PC-9 (cell line): ENCODE results near the gene SHC3. TPM values are rescaled to one million over a fixed set of nuclear protein-coding genes. Genes with fewer than 3 reads are reported as not detected.
"Not testable (repeated sequence)": the region's sequence is repeated elsewhere in the genome, so short reads cannot be mapped to it uniquely, and the experiment has no call there.

Experiments used
- BruUV-seq: library from RNA; stranded (reverse); fragments of 400-500 nt; replicated peaks from 2 replicates; lab custom pipeline; 2021; lab: Mats Ljungman, UMichigan
- CTCF ChIA-PET: fragments of 300-600 bp; sonication (Branson Sonifier 250); formaldehyde crosslinking; loops from one replicate; lab custom pipeline; 2022; ENCODE audit warnings: antibody characterized with exemption; lab: Charles Lee
- POLR2A ChIA-PET: fragments of 300-600 bp; sonication (Branson Sonifier 250); formaldehyde crosslinking; loops from one replicate; lab custom pipeline; 2022; ENCODE audit warnings: antibody characterized with exemption; ENCODE audit not compliant: unreplicated experiment; lab: Charles Lee
- DNase-seq, 2 experiments: peaks; one replicate each; pipeline versions ENCODE4 v3.0.0 to v3.0.0-alpha.2; 2015 to 2022; ENCODE audit warnings: mixed read lengths in 1 of 2
- H2AFZ ChIP-seq: fragments of 200-600 bp; sonication (generic); 2 replicates; pipeline ENCODE4 v1.8.1; 2017; ENCODE audit warnings: antibody characterized with exemption
- H3F3A ChIP-seq: fragments of 200-600 bp; sonication (generic); 2 replicates; pipeline ENCODE4 v1.8.1; 2017; ENCODE audit warnings: antibody characterized with exemption, mild to moderate bottlenecking, low read depth; ENCODE audit not compliant: insufficient read depth
- H3K27ac ChIP-seq: fragments of 200-600 bp; sonication (generic); 2 replicates; pipeline ENCODE4 v1.6.1; 2016; ENCODE audit warnings: mixed run types
- H3K27me3 ChIP-seq: fragments of 200-600 bp; sonication (generic); 2 replicates; pipeline ENCODE4 v1.6.1; 2016; ENCODE audit warnings: low read depth, mixed run types; ENCODE audit not compliant: insufficient read depth
- H3K36me3 ChIP-seq: fragments of 200-600 bp; sonication (generic); 2 replicates; pipeline ENCODE4 v1.6.1; 2016; ENCODE audit warnings: low read depth, mixed run types
- H3K4me1 ChIP-seq: fragments of 200-600 bp; sonication (generic); replicated peaks from 2 replicates; pipeline ENCODE4 v1.6.1; 2016; ENCODE audit warnings: mixed run types; ENCODE audit not compliant: insufficient read depth
- H3K4me2 ChIP-seq: fragments of 200-600 bp; sonication (generic); 2 replicates; pipeline ENCODE4 v1.6.1; 2017; ENCODE audit warnings: mixed run types
- H3K4me3 ChIP-seq: fragments of 200-600 bp; sonication (generic); 2 replicates; pipeline ENCODE4 v1.6.1; 2016; ENCODE audit warnings: mixed run types
- H3K79me2 ChIP-seq: fragments of 200-600 bp; sonication (generic); 2 replicates; pipeline ENCODE4 v1.6.1; 2017; ENCODE audit warnings: low read depth, mixed run types
- H3K9me2 ChIP-seq: fragments of 200-600 bp; sonication (generic); 2 replicates; pipeline ENCODE4 v1.8.1; 2017; ENCODE audit warnings: mild to moderate bottlenecking; ENCODE audit not compliant: insufficient read depth
- H3K9me3 ChIP-seq: fragments of 200-600 bp; sonication (generic); 2 replicates; pipeline ENCODE4 v1.8.1; 2016; ENCODE audit warnings: low read depth; ENCODE audit not compliant: insufficient read depth
- H4K20me1 ChIP-seq: fragments of 200-600 bp; sonication (generic); 2 replicates; pipeline ENCODE4 v1.8.1; 2017; ENCODE audit not compliant: insufficient read depth
- EZH2 ChIP-seq: fragments of 200-600 bp; sonication (generic); IDR thresholded peaks from 2 replicates; pipeline ENCODE4 v1.8.0; 2017; ENCODE audit warnings: antibody characterized with exemption, low read depth
- intact Hi-C: fragments of 100-400 bp; cut with micrococcal nuclease; formaldehyde crosslinking; loops from one replicate; pipeline ENCODE4 v1.10.0; 2022; ENCODE audit not compliant: unreplicated experiment
- total RNA-seq: library from RNA; stranded (reverse); gene quantifications from 2 replicates; pipeline ENCODE4 v1.2.3, GENCODE V29; 2021
- TF ChIP-seq, protein P1 (sequence below): fragments of 200-600 bp; sonication (generic); conservative IDR thresholded peaks from 2 replicates; pipeline ENCODE4 v1.6.1; 2017; ENCODE audit warnings: mixed run types, antibody characterized with exemption, mild to moderate bottlenecking, moderate library complexity

SHC3 gene
- total RNA-seq, 1 experiment from 2014 or later: 15.9 TPM

DNA sequence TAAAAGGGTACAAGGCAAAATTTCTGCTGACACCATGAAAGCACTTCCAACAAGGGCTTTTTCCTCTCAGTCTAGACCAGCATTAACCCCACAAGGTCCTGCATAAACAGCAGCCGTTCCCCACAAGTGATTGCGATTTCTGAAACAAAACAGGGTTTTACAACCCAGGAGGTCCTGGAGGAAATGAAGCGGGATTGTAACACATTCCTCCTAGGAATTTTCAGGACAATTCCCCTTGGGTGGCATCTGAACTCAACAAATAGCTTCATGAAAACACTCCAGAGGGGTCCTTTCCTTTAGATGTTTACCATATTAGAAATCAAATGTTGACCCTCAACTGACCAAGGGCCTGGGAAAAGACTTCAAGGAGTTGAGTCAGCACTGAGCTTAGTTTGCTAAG lies 36.7 kb upstream of the SHC3 start:
- Histone ChIP-seq H3K4me3 (no peak overlapping the region), H3K36me3 (no peaks in the 10 kb centered on the region), H3K9me3 (0 out of 2 replicates have a peak, but pooled peaks cover 3% of the 10 kb centered on the region), H3K4me1 (no peaks in the 10 kb centered on the region), H4K20me1 (no peaks in the 10 kb centered on the region), H3K27ac (no peak overlapping the region), H3F3A (no peaks in the 10 kb centered on the region), H2AFZ (no peak overlapping the region), H3K9me2 (no peaks in the 10 kb centered on the region), H3K27me3 (no peaks in the 10 kb centered on the region), H3K4me2 (no peak overlapping the region), H3K79me2 (no peaks in the 10 kb centered on the region)
- BruUV-seq: no TSS peak
- POLR2A ChIA-PET: no interaction called here
- no peak for TF ChIP-seq EZH2
- TF ChIP-seq, protein P1, sequence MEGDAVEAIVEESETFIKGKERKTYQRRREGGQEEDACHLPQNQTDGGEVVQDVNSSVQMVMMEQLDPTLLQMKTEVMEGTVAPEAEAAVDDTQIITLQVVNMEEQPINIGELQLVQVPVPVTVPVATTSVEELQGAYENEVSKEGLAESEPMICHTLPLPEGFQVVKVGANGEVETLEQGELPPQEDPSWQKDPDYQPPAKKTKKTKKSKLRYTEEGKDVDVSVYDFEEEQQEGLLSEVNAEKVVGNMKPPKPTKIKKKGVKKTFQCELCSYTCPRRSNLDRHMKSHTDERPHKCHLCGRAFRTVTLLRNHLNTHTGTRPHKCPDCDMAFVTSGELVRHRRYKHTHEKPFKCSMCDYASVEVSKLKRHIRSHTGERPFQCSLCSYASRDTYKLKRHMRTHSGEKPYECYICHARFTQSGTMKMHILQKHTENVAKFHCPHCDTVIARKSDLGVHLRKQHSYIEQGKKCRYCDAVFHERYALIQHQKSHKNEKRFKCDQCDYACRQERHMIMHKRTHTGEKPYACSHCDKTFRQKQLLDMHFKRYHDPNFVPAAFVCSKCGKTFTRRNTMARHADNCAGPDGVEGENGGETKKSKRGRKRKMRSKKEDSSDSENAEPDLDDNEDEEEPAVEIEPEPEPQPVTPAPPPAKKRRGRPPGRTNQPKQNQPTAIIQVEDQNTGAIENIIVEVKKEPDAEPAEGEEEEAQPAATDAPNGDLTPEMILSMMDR: no peak
- CTCF ChIA-PET: no interaction called here
- DNase-seq: no peak
- intact Hi-C loops: no loop called here

DNA sequence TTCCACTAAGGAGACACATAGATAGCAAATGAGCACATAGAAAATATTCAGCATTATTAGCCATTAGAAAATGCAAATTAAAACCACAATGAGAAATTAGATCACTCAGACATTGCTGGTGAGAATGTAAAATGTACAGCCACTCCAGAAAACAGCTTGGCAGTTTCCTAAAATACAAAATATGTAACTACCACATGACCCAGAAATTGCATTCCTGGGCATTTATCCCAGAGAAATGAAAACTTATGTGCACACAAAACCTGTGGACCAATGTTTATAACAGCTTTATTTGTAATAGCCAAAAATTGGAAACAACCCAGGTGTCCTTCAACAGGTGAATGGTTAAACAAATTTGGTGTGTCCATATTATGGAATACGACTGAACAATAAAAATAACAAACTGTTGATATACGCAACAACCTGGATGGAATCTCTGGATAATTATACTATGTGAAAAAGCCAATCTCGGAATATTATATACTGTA lies 34.8 kb upstream of the SHC3 start:
- Histone ChIP-seq H3F3A (no peaks in the 10 kb centered on the region), H3K4me3 (no peak overlapping the region), H3K4me1 (no peaks in the 10 kb centered on the region), H3K79me2 (no peaks in the 10 kb centered on the region), H3K9me3 (0 out of 2 replicates have a peak, but pooled peaks cover 3% of the 10 kb centered on the region), H3K9me2 (no peaks in the 10 kb centered on the region), H2AFZ (no peak overlapping the region), H3K27ac (no peak overlapping the region), H3K27me3 (no peaks in the 10 kb centered on the region), H4K20me1 (no peaks in the 10 kb centered on the region), H3K4me2 (no peak overlapping the region), H3K36me3 (no peaks in the 10 kb centered on the region)
- TF ChIP-seq, protein P1: no peak
- no peak for TF ChIP-seq EZH2
- intact Hi-C loops: no loop called here
- no TSS peak for BruUV-seq
- no peak for DNase-seq
- ChIA-PET CTCF (interaction anchor here (0.7 kb wide), 1 partner anchor 633 kb away, joined by 3 read pairs; no protein-coding TSS in a partner anchor), POLR2A (no interaction called here)

DNA sequence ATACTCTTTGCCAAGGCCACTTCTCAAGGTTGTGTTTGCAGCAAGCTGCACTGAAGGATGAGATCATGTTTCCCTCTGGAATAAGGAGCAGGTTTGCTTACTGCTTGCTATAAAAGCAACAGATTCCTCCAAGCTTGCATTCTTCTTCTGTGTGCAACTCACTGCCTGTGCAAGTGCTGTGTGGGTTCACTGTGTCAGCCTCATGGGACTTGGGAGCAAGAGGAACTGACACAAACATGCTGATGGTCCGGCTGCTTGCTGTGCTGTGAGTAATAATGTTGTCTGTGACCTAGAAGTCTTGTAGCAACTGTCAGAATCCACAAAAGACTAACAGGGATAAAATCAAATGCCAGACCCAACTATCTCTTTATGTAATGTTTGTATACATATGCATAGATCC lies 33.6 kb upstream of the SHC3 start:
- Histone ChIP-seq H3K9me2 (no peaks in the 10 kb centered on the region), H2AFZ (no peak overlapping the region), H3K27ac (no peak overlapping the region), H3K4me3 (no peak overlapping the region), H4K20me1 (no peaks in the 10 kb centered on the region), H3K4me1 (no peaks in the 10 kb centered on the region), H3K27me3 (no peaks in the 10 kb centered on the region), H3F3A (no peaks in the 10 kb centered on the region), H3K9me3 (0 out of 2 replicates have a peak, but pooled peaks cover 3% of the 10 kb centered on the region), H3K79me2 (no peaks in the 10 kb centered on the region), H3K36me3 (no peaks in the 10 kb centered on the region), H3K4me2 (no peak overlapping the region)
- TF ChIP-seq, protein P1: no peak
- TF ChIP-seq EZH2: no peak
- ChIA-PET CTCF (interaction anchor here (0.7 kb wide), 1 partner anchor 262 kb away, joined by 3 read pairs; no protein-coding TSS in a partner anchor), POLR2A (no interaction called here)
- no TSS peak for BruUV-seq
- DNase-seq: no peak
- intact Hi-C loops: no loop called here

DNA sequence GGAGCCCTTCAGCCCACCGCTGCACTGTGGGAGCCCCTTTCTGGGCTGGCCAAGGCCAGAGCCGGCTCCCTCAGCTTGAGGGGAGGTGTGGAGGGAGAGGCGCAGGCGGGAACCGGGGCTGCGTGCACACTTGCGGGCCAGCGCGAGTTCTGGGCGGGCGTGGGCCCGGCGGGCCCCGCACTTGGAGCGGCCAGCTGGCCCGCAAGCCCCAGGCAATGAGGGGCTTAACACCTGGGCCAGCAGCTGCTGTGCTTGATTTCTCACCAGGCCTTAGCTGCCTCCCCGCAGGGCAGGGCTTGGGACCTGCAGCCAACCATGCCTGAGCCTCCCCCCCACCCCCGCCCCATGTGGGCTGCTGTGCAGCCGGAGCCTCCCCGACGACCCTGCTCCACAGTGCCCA lies 30.7 kb upstream of the SHC3 start:
- POLR2A ChIA-PET, H3K27ac ChIP-seq, H3K4me2 ChIP-seq, H3F3A ChIP-seq, DNase-seq, H4K20me1 ChIP-seq, intact Hi-C loops, H3K79me2 ChIP-seq, H3K9me3 ChIP-seq, H2AFZ ChIP-seq, H3K9me2 ChIP-seq, H3K4me3 ChIP-seq, H3K4me1 ChIP-seq, H3K36me3 ChIP-seq, BruUV-seq, CTCF ChIA-PET, H3K27me3 ChIP-seq: not testable (repeated sequence)
